ENCODE results near the gene AIRE. TPM values are rescaled to one million over a fixed set of nuclear protein-coding genes. Genes with fewer than 3 reads are reported as not detected.

The AIRE gene
- polyA plus RNA-seq, 1 experiment = not detected

DNA sequence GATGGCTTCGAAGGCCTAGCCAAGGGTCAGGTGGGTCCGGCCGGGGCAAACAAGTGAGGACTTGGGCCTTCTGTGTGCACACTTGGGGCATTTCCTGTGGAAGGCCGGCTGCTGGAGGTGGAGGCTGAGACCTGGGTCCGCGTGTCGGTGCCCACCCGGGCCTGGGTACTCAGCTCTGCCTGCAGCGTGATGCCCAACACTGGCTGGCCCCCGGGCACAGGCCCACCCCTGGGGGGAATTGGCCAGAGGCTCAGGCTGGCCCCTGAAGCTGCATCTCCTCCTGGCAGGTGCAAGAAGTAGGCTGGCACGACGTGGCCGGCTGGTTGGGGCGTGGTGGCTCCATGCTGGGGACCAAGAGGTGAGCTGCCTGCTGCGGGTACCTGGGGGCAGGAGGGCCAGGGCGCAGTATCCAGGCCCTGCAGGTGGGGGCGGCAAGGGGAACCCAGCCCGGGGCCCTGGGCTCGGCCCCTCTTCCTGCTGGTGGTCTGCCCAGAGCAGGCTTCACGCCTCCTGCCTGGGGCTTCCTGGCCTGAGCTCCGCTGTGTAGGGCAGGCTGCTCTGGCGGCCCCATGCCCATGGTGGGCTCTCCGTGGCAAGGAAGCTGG lies 36.3 kb downstream of the AIRE start:
- POLR2A ChIA-PET = no interaction called here
- Histone ChIP-seq H3K4me3 (ENCODE audit: low read depth, low read length) (no peak overlapping the region), H3K9me3 (ENCODE audit: control insufficient read depth, insufficient read depth, low read length) (no peaks in the 10 kb centered on the region; the same call in 1 of the 2 replicates), H3K27ac (ENCODE audit: low read depth, low read length) (no peak overlapping the region), H3K27me3 (ENCODE audit: control insufficient read depth, insufficient read depth, low read length) (no peaks in the 10 kb centered on the region)
- CTCF ChIA-PET = no interaction called here
- TF ChIP-seq, protein P1, sequence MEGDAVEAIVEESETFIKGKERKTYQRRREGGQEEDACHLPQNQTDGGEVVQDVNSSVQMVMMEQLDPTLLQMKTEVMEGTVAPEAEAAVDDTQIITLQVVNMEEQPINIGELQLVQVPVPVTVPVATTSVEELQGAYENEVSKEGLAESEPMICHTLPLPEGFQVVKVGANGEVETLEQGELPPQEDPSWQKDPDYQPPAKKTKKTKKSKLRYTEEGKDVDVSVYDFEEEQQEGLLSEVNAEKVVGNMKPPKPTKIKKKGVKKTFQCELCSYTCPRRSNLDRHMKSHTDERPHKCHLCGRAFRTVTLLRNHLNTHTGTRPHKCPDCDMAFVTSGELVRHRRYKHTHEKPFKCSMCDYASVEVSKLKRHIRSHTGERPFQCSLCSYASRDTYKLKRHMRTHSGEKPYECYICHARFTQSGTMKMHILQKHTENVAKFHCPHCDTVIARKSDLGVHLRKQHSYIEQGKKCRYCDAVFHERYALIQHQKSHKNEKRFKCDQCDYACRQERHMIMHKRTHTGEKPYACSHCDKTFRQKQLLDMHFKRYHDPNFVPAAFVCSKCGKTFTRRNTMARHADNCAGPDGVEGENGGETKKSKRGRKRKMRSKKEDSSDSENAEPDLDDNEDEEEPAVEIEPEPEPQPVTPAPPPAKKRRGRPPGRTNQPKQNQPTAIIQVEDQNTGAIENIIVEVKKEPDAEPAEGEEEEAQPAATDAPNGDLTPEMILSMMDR (IDR thresholded peaks at IDR 0.05; ENCODE audit: low read depth, low read length) = no peak
- DNase-seq (ENCODE audit: low read depth, low spot score) = no peak

DNA sequence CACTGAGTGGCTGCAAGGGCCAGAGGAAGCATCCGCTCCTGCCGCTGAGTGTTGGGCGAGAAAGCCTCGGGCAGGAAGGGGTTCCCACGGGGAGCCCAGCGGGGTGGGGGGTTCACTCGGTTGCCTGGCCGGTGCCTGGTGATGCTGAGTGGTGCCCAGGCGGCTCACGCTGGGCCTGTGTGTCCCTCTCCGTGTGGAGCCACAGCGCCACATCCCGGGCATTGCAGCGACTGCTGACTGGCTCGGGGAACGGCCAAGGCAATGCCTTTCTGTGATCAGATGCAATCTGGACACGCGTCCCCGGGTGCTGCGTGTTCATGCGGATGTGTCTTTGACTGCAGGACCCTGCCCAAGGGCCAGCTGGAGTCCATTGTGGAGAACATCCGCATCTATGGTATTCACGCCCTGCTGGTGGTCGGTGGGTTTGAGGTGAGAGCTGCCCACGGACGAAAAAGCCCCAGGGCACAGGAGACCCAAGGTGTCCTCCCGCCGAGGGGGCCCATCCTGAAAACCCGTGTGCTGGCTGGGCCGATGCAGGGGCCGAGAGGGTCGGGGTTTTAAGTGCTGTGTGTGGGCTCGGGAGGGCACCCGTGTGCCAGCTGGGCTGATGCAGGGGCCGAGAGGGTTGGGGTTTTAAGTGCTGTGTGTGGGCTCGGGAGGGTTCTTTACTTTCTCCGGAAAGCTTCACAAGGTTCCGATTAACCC lies 37.1 kb downstream of the AIRE start:
- no peaks in the 10 kb centered on the region; the same call in 1 of the 2 replicates for H3K9me3 ChIP-seq (ENCODE audit: control insufficient read depth, insufficient read depth, low read length)
- POLR2A ChIA-PET = no interaction called here
- H3K27me3 ChIP-seq (ENCODE audit: control insufficient read depth, insufficient read depth, low read length) = no peaks in the 10 kb centered on the region
- no peak overlapping the region for H3K27ac ChIP-seq (ENCODE audit: low read depth, low read length)
- H3K4me3 ChIP-seq (ENCODE audit: low read depth, low read length) = no peak overlapping the region
- no peak for DNase-seq (ENCODE audit: low read depth, low spot score)
- CTCF ChIA-PET = no interaction called here
- TF ChIP-seq, protein P1 (IDR thresholded peaks at IDR 0.05; ENCODE audit: low read depth, low read length) = no peak

DNA sequence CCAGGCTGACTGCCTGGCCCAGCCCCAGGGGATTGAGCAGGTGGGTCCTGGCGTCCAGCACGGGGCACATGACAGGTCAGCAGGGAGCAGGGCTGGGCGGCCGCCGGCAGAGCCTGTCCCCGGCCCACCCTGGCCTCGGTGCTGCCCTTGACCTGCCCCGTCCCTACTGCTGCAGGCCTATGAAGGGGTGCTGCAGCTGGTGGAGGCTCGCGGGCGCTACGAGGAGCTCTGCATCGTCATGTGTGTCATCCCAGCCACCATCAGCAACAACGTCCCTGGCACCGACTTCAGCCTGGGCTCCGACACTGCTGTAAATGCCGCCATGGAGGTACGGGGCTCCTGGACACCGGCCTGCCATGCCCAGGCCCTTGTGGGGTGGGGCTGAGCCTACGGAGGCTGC lies 37.9 kb downstream of the AIRE start:
- POLR2A ChIA-PET = no interaction called here
- TF ChIP-seq, protein P1 (IDR thresholded peaks at IDR 0.05; ENCODE audit: low read depth, low read length) = no peak
- CTCF ChIA-PET = no interaction called here
- no peak for DNase-seq (ENCODE audit: low read depth, low spot score)
- Histone ChIP-seq H3K4me3 (ENCODE audit: low read depth, low read length) (no peak overlapping the region), H3K27ac (ENCODE audit: low read depth, low read length) (no peak overlapping the region), H3K27me3 (ENCODE audit: control insufficient read depth, insufficient read depth, low read length) (no peaks in the 10 kb centered on the region), H3K9me3 (ENCODE audit: control insufficient read depth, insufficient read depth, low read length) (no peaks in the 10 kb centered on the region; the same call in 1 of the 2 replicates)

DNA sequence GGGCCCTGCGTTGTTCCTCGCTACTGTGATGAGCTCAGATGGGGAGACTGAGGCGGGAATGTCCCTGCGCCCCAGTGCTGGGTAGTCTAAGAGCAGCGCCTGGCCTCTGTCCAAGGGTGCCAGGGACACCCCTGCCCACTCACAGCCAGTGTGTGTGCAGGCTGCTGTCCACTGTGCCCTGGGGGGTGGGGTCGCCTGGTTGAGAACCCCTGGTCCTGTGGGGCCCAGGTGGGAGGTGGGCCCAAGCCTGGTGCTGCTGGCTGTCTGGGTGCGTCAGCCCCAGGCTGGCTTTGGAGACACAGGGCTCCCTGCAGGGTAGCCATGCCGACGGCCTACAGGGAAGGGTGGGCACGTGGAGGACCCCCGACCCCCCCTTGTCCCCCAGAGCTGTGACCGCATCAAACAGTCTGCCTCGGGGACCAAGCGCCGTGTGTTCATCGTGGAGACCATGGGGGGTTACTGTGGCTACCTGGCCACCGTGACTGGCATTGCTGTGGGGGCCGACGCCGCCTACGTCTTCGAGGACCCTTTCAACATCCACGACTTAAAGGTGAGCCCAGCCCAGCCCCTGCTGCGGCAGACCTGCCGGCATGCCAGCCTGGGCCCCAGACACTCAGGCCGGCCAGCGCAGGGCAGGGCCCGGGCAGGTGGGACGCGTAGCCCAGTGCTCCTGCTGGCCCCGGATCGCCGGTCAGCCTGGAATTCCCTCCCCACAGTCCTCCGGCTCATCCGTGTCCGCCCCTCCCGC lies 38.6 kb downstream of the AIRE start:
- ChIA-PET CTCF (no interaction called here), POLR2A (no interaction called here)
- DNase-seq (ENCODE audit: low read depth, low spot score) = no peak
- Histone ChIP-seq H3K27ac (ENCODE audit: low read depth, low read length) (no peak overlapping the region), H3K27me3 (ENCODE audit: control insufficient read depth, insufficient read depth, low read length) (no peaks in the 10 kb centered on the region), H3K9me3 (ENCODE audit: control insufficient read depth, insufficient read depth, low read length) (no peaks in the 10 kb centered on the region; the same call in 1 of the 2 replicates), H3K4me3 (ENCODE audit: low read depth, low read length) (no peak overlapping the region)
- TF ChIP-seq, protein P1 (IDR thresholded peaks at IDR 0.05; ENCODE audit: low read depth, low read length) = no peak

DNA sequence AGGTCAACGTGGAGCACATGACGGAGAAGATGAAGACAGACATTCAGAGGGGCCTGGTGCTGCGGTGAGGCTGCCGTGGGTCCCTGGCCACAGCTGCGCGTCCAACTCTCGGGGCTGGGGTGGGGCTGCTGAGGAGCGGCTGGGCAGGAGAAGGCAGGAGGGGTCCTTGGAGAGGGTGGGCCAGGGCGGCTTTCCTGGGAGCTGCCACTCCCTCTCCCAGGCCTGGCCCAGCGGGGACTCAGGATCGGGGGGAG lies 39.1 kb downstream of the AIRE start:
- CTCF ChIA-PET = no interaction called here
- H3K4me3 ChIP-seq (ENCODE audit: low read depth, low read length) = no peak overlapping the region
- H3K27me3 ChIP-seq (ENCODE audit: control insufficient read depth, insufficient read depth, low read length) = no peaks in the 10 kb centered on the region
- H3K27ac ChIP-seq (ENCODE audit: low read depth, low read length) = no peak overlapping the region
- H3K9me3 ChIP-seq (ENCODE audit: control insufficient read depth, insufficient read depth, low read length) = no peaks in the 10 kb centered on the region; the same call in 1 of the 2 replicates
- POLR2A ChIA-PET = no interaction called here
- TF ChIP-seq, protein P1 (IDR thresholded peaks at IDR 0.05; ENCODE audit: low read depth, low read length) = no peak
- no peak for DNase-seq (ENCODE audit: low read depth, low spot score)
